Measurements from ENCODE around the gene TPPP2. TPM values are rescaled to one million over a fixed set of nuclear protein-coding genes. Genes with fewer than 3 reads are reported as not detected.

TPPP2 gene
- total and polyA plus RNA-seq, 8 donors = 0.62 TPM; not detected in 7

DNA sequence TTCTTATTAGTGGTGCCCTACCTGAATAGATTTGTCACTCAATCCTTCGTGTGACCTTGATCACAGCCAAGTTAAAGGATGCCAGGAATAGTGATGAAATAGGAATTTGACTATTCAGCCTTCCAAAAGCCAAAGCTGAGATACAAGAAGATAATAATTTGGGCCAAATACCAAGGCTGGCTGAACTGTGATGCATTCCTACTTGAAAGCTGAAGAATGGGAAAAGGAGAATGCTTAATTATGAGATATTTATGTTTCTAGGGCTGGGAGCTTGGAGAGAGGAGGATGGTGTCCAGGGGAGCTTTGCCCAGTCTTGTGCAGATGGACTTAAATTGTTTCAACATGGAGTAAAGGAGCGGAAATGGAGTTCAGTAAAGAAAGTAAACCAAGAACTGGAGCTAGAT lies 17.4 kb downstream of the TPPP2 start:
- Histone ChIP-seq H3K36me3 (no peaks in the 10 kb centered on the region), H3K27me3 (no peaks in the 10 kb centered on the region), H3K4me1 (peaks cover 0 to 22% (median 12%) of the 10 kb centered on the region in 4 donors), H3K9me3 (no peaks in the 10 kb centered on the region), H3K27ac (no peak overlapping the region), H3K4me3 (no peak overlapping the region)
- TF ChIP-seq EP300 (IDR thresholded peaks at IDR 0.05) (no peak), POLR2A (IDR thresholded peaks at IDR 0.05) (no peak), POLR2AphosphoS5 (IDR thresholded peaks at IDR 0.05) (no peak)
- TF ChIP-seq, protein P1, sequence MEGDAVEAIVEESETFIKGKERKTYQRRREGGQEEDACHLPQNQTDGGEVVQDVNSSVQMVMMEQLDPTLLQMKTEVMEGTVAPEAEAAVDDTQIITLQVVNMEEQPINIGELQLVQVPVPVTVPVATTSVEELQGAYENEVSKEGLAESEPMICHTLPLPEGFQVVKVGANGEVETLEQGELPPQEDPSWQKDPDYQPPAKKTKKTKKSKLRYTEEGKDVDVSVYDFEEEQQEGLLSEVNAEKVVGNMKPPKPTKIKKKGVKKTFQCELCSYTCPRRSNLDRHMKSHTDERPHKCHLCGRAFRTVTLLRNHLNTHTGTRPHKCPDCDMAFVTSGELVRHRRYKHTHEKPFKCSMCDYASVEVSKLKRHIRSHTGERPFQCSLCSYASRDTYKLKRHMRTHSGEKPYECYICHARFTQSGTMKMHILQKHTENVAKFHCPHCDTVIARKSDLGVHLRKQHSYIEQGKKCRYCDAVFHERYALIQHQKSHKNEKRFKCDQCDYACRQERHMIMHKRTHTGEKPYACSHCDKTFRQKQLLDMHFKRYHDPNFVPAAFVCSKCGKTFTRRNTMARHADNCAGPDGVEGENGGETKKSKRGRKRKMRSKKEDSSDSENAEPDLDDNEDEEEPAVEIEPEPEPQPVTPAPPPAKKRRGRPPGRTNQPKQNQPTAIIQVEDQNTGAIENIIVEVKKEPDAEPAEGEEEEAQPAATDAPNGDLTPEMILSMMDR (IDR thresholded peaks at IDR 0.05) = no peak
- WGBS, 5 donors = 66 to 88% (median 87%) methylated on average over 2 of the region's 2 CpGs
- intact Hi-C loops (cut with DNase I; ENCODE audit: low total_unique reads) = no loop called here
- DNase-seq = no peak

DNA sequence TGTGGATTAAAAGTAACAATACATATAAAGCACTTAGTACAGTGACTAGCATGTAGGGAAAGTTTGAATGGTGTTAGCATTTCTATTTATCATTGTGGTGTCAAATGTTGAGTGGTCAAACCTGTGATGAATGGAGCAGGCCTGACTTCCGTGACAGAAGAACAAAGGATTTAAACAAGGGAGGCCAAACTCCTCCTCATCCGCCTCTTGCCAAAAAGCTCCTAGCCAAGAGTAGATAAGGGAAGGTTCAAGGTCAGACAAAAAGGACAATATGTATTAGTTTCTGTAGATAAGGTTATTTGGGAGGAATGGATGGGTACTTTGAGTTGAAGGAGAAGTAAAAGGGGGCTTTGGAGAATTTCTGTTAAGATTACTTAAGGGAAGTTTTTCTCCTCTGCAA lies 18.6 kb downstream of the TPPP2 start:
- intact Hi-C loops (cut with DNase I; ENCODE audit: low total_unique reads) = no loop called here
- 25 to 56% (median 35%) methylated on average over 2 of the region's 2 CpGs for WGBS, 5 donors

DNA sequence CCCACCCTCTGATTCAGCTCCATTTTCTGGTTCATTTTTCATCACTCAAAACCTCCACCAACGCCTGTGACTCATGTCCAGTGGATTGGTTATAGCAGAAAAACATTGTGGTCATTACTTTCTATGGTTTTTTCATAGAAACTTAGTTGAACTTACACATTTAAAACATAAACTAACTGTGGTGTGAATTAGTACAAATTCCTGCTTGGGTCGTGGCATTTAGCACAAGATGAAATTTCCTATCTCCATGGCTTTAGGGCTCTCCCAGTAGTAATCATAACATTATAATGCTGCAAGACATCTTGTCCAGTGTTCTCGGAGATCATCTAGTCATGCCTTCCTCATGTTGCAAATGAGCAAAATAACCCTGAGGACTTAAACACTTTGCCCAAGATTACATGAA lies 19.3 kb downstream of the TPPP2 start:
- no peak overlapping the region for H3K27ac ChIP-seq
- H3K9me3 ChIP-seq = no peaks in the 10 kb centered on the region
- peaks cover 0 to 15% (median 8%) of the 10 kb centered on the region in 4 donors for H3K4me1 ChIP-seq
- DNase-seq = no peak
- H3K4me3 ChIP-seq = no peak overlapping the region
- TF ChIP-seq, protein P1 (IDR thresholded peaks at IDR 0.05) = no peak
- TF ChIP-seq POLR2A (IDR thresholded peaks at IDR 0.05) = no peak
- no peak for TF ChIP-seq POLR2AphosphoS5 (IDR thresholded peaks at IDR 0.05)
- TF ChIP-seq EP300 (IDR thresholded peaks at IDR 0.05) = no peak
- no peaks in the 10 kb centered on the region for H3K27me3 ChIP-seq
- no peaks in the 10 kb centered on the region for H3K36me3 ChIP-seq
- intact Hi-C loops (cut with DNase I; ENCODE audit: low total_unique reads) = no loop called here
- 74 to 83% (median 77%) methylated on average over 3 of the region's 3 CpGs for WGBS, 5 donors

More for the DNA sequence above, 18.6 kb downstream of the TPPP2 start:
- Histone ChIP-seq H3K36me3 (no peaks in the 10 kb centered on the region), H3K4me1 (peaks cover 0 to 14% (median 5%) of the 10 kb centered on the region in 4 donors), H3K9me3 (no peaks in the 10 kb centered on the region), H3K27ac (peak overlapping the region in 1 of 5 donors; percentile 36), H3K27me3 (no peaks in the 10 kb centered on the region), H3K4me3 (no peak overlapping the region)
- DNase-seq = no peak
- TF ChIP-seq EP300 (IDR thresholded peaks at IDR 0.05) = no peak
- TF ChIP-seq POLR2AphosphoS5 (IDR thresholded peaks at IDR 0.05) = peak in 1 of 3 donors; percentile 18
- TF ChIP-seq, protein P1 (IDR thresholded peaks at IDR 0.05) = no peak
- no peak for TF ChIP-seq POLR2A (IDR thresholded peaks at IDR 0.05)

DNA sequence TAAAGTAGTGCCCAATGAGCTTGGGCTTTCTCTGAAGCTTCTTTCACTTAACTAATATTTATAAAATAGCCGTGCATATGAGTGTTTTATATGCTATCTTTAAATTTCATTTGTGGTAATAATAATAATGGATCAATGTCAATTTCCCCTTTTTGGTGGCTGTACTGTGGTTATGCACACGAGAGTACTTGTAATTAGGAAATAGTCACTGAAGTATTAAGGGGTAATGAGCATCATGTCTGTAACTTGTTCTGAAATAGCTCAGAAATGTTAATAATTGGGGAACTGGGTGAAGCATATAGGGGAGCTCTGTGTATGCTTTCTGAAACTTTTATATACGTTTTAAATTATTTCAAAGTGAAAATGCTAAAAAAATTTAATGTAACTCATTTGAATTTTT lies 20.6 kb downstream of the TPPP2 start:
- DNase-seq = no peak
- Histone ChIP-seq H3K9me3 (no peaks in the 10 kb centered on the region), H3K4me3 (no peak overlapping the region), H3K36me3 (no peaks in the 10 kb centered on the region), H3K4me1 (peaks cover 3 to 29% (median 15%) of the 10 kb centered on the region in 4 donors), H3K27ac (no peak overlapping the region), H3K27me3 (no peaks in the 10 kb centered on the region)
- intact Hi-C loops (cut with DNase I; ENCODE audit: low total_unique reads) = no loop called here
- WGBS, 5 donors = 70 to 85% (median 74%) methylated on average over 3 of the region's 3 CpGs
- TF ChIP-seq EP300 (IDR thresholded peaks at IDR 0.05) = no peak
- TF ChIP-seq POLR2A (IDR thresholded peaks at IDR 0.05) = no peak
- TF ChIP-seq, protein P1 (IDR thresholded peaks at IDR 0.05) = no peak
- TF ChIP-seq POLR2AphosphoS5 (IDR thresholded peaks at IDR 0.05) = no peak
